ENCODE measurements around the gene LDHA.

DNA sequence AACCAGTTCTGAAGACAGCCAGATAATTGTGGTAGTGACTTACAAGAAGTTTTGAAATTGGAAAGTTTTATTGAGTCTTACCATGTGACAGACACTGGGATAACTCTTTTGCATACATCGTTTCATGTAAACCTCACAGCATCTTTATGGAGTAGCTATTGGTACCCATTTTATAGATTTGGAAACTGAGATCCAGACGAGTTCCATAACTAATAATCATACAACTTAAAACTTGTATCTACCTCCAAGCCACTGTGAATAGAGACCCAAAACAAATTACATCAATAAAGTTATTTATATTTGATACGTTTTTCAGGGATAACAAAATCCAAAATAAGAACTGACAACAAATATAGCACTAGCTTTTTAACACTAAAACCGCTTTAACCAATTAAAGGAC lies 35.7 kb upstream of the LDHA start:
- TF ChIP-seq POLR2A (IDR thresholded peaks at IDR 0.05) = no peak
- TF ChIP-seq, protein P1, sequence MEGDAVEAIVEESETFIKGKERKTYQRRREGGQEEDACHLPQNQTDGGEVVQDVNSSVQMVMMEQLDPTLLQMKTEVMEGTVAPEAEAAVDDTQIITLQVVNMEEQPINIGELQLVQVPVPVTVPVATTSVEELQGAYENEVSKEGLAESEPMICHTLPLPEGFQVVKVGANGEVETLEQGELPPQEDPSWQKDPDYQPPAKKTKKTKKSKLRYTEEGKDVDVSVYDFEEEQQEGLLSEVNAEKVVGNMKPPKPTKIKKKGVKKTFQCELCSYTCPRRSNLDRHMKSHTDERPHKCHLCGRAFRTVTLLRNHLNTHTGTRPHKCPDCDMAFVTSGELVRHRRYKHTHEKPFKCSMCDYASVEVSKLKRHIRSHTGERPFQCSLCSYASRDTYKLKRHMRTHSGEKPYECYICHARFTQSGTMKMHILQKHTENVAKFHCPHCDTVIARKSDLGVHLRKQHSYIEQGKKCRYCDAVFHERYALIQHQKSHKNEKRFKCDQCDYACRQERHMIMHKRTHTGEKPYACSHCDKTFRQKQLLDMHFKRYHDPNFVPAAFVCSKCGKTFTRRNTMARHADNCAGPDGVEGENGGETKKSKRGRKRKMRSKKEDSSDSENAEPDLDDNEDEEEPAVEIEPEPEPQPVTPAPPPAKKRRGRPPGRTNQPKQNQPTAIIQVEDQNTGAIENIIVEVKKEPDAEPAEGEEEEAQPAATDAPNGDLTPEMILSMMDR (IDR thresholded peaks at IDR 0.05) = no peak
